T-helper 2 cell treated with Interferon-gamma antibody and Interleukin-4, amounts not matched to agents 5 μg/mL and 100 μg/mL, for 36 hours (primary cell): ENCODE measurements around the gene NINL.

Source experiments
- DNase-seq: peaks from one replicate; pipeline ENCODE4 v3.0.0; 2021; ENCODE audit warnings: low spot score
- H3K27ac Mint-ChIP-seq: one replicate; pipeline ENCODE4 v1.8.0; 2021; ENCODE audit warnings: mild to moderate bottlenecking, mixed read lengths
- H3K27me3 Mint-ChIP-seq: one replicate; pipeline ENCODE4 v1.8.0; 2021; ENCODE audit warnings: low read depth, mixed read lengths
- H3K36me3 Mint-ChIP-seq: one replicate; pipeline ENCODE4 v1.8.0; 2021; ENCODE audit warnings: low read depth, mixed read lengths
- H3K4me1 Mint-ChIP-seq: one replicate; pipeline ENCODE4 v1.8.0; 2021; ENCODE audit warnings: low read depth, mixed read lengths
- H3K4me3 Mint-ChIP-seq: one replicate; pipeline ENCODE4 v1.8.0; 2022; ENCODE audit warnings: mild to moderate bottlenecking, moderate library complexity, mixed read lengths
- H3K9me3 Mint-ChIP-seq: one replicate; pipeline ENCODE4 v1.8.0; 2021; ENCODE audit warnings: mixed read lengths

Gene NINL

GRCh38 chr20:25541676-25542075, 43.7 kb downstream of the NINL start:
- Mint-ChIP-seq H3K4me1 (peaks cover 2% of the 10 kb centered on the region), H3K9me3 (no peaks in the 10 kb centered on the region), H3K36me3 (no peaks in the 10 kb centered on the region), H3K27me3 (no peaks in the 10 kb centered on the region), H3K27ac (no peak overlapping the region), H3K4me3 (no peak overlapping the region)
- DNase-seq = no peak

GRCh38 chr20:25539742-25540672, 45.3 kb downstream of the NINL start:
- no peak overlapping the region for H3K27ac Mint-ChIP-seq
- DNase-seq = no peak
- no peaks in the 10 kb centered on the region for H3K36me3 Mint-ChIP-seq
- H3K4me3 Mint-ChIP-seq = no peak overlapping the region
- H3K4me1 Mint-ChIP-seq = peaks cover 2% of the 10 kb centered on the region
- H3K9me3 Mint-ChIP-seq = no peaks in the 10 kb centered on the region
- H3K27me3 Mint-ChIP-seq = no peaks in the 10 kb centered on the region

GRCh38 chr20:25538838-25539665, 46.3 kb downstream of the NINL start:
- H3K4me1 Mint-ChIP-seq = peaks cover 2% of the 10 kb centered on the region
- no peaks in the 10 kb centered on the region for H3K9me3 Mint-ChIP-seq
- no peak overlapping the region for H3K27ac Mint-ChIP-seq
- DNase-seq = no peak
- H3K36me3 Mint-ChIP-seq = no peaks in the 10 kb centered on the region
- no peak overlapping the region for H3K4me3 Mint-ChIP-seq
- no peaks in the 10 kb centered on the region for H3K27me3 Mint-ChIP-seq

- H3K4me1 Mint-ChIP-seq = peaks cover 2% of the 10 kb centered on the region
- DNase-seq = no peak
- no peak overlapping the region for H3K4me3 Mint-ChIP-seq
- no peaks in the 10 kb centered on the region for H3K36me3 Mint-ChIP-seq
- peaks cover 2% of the 10 kb centered on the region for H3K27me3 Mint-ChIP-seq
- H3K9me3 Mint-ChIP-seq = no peaks in the 10 kb centered on the region
- no peak overlapping the region for H3K27ac Mint-ChIP-seq
Measured at GRCh38 chr20:25537890-25538289, 47.4 kb downstream of the NINL start.

GRCh38 chr20:25535762-25536161, 49.6 kb downstream of the NINL start:
- no peak overlapping the region for H3K4me3 Mint-ChIP-seq
- no peaks in the 10 kb centered on the region for H3K4me1 Mint-ChIP-seq
- no peak for DNase-seq
- H3K27me3 Mint-ChIP-seq = peaks cover 2% of the 10 kb centered on the region
- no peak overlapping the region for H3K27ac Mint-ChIP-seq
- no peaks in the 10 kb centered on the region for H3K36me3 Mint-ChIP-seq
- no peaks in the 10 kb centered on the region for H3K9me3 Mint-ChIP-seq

GRCh38 chr20:25534845-25535244, 50.5 kb downstream of the NINL start:
- H3K27ac Mint-ChIP-seq = no peak overlapping the region
- peaks cover 2% of the 10 kb centered on the region for H3K27me3 Mint-ChIP-seq
- peaks cover 6% of the 10 kb centered on the region for H3K9me3 Mint-ChIP-seq
- H3K4me1 Mint-ChIP-seq = no peaks in the 10 kb centered on the region
- no peaks in the 10 kb centered on the region for H3K36me3 Mint-ChIP-seq
- H3K4me3 Mint-ChIP-seq = no peak overlapping the region
- no peak for DNase-seq

GRCh38 chr20:25533920-25534700, 51.2 kb downstream of the NINL start:
- no peaks in the 10 kb centered on the region for H3K36me3 Mint-ChIP-seq
- H3K4me3 Mint-ChIP-seq = no peak overlapping the region
- H3K27ac Mint-ChIP-seq = no peak overlapping the region
- DNase-seq = no peak
- H3K27me3 Mint-ChIP-seq = peaks cover 2% of the 10 kb centered on the region
- no peaks in the 10 kb centered on the region for H3K4me1 Mint-ChIP-seq
- peaks cover 6% of the 10 kb centered on the region for H3K9me3 Mint-ChIP-seq

- Mint-ChIP-seq H3K4me1 (no peaks in the 10 kb centered on the region), H3K36me3 (no peaks in the 10 kb centered on the region), H3K27me3 (peaks cover 2% of the 10 kb centered on the region), H3K27ac (no peak overlapping the region), H3K9me3 (peaks cover 6% of the 10 kb centered on the region), H3K4me3 (no peak overlapping the region)
- DNase-seq = no peak
Measured at GRCh38 chr20:25532971-25533391, 52.4 kb downstream of the NINL start.

GRCh38 chr20:25532015-25532751, 53.1 kb downstream of the NINL start:
- H3K4me3 Mint-ChIP-seq = no peak overlapping the region
- peaks cover 6% of the 10 kb centered on the region for H3K9me3 Mint-ChIP-seq
- DNase-seq = no peak

GRCh38 chr20:25529295-25529951, 55.9 kb downstream of the NINL start:
- Mint-ChIP-seq H3K36me3 (no peaks in the 10 kb centered on the region), H3K9me3 (peaks cover 6% of the 10 kb centered on the region), H3K27me3 (peaks cover 2% of the 10 kb centered on the region), H3K27ac (no peak overlapping the region), H3K4me3 (no peak overlapping the region), H3K4me1 (no peaks in the 10 kb centered on the region)
- DNase-seq = no peak

More at GRCh38 chr20:25532015-25532751, 53.1 kb downstream of the NINL start:
- H3K27ac Mint-ChIP-seq = no peak overlapping the region
- H3K36me3 Mint-ChIP-seq = no peaks in the 10 kb centered on the region
- H3K27me3 Mint-ChIP-seq = peaks cover 2% of the 10 kb centered on the region
- no peaks in the 10 kb centered on the region for H3K4me1 Mint-ChIP-seq

GRCh38 chr20:25527949-25528348, 57.4 kb downstream of the NINL start:
- no peaks in the 10 kb centered on the region for H3K4me1 Mint-ChIP-seq
- H3K27ac Mint-ChIP-seq = no peak overlapping the region
- no peak overlapping the region for H3K4me3 Mint-ChIP-seq
- no peaks in the 10 kb centered on the region for H3K27me3 Mint-ChIP-seq
- DNase-seq = no peak
- no peaks in the 10 kb centered on the region for H3K36me3 Mint-ChIP-seq
- peaks cover 6% of the 10 kb centered on the region for H3K9me3 Mint-ChIP-seq

GRCh38 chr20:25526446-25526845, 58.9 kb downstream of the NINL start:
- H3K9me3 Mint-ChIP-seq = peaks cover 6% of the 10 kb centered on the region
- no peak overlapping the region for H3K27ac Mint-ChIP-seq
- no peaks in the 10 kb centered on the region for H3K27me3 Mint-ChIP-seq
- no peak overlapping the region for H3K4me3 Mint-ChIP-seq
- no peaks in the 10 kb centered on the region for H3K4me1 Mint-ChIP-seq
- no peak for DNase-seq
- no peaks in the 10 kb centered on the region for H3K36me3 Mint-ChIP-seq

- peaks cover 6% of the 10 kb centered on the region for H3K9me3 Mint-ChIP-seq
- H3K27me3 Mint-ChIP-seq = no peaks in the 10 kb centered on the region
- no peak overlapping the region for H3K4me3 Mint-ChIP-seq
- no peaks in the 10 kb centered on the region for H3K36me3 Mint-ChIP-seq
- no peak overlapping the region for H3K27ac Mint-ChIP-seq
- no peak for DNase-seq
- H3K4me1 Mint-ChIP-seq = no peaks in the 10 kb centered on the region
Measured at GRCh38 chr20:25525867-25526266, 59.5 kb downstream of the NINL start.
